GM19324 (cell line): ENCODE results near the gene SNX9.
"Not testable (repeated sequence)": the region's sequence is repeated elsewhere in the genome, so short reads cannot be mapped to it uniquely, and the experiment has no call there.

ENCODE experiments used
- ATAC-seq: cut with Tn5 transposase; IDR thresholded peaks from one replicate; pipeline ENCODE4 v1.9.1; 2021; ENCODE audit warnings: mild to moderate bottlenecking, moderate library complexity; ENCODE audit not compliant: unreplicated experiment, low FRiP score

The SNX9 gene

GRCh38 chr6:157879873-157880254 lies 56.8 kb downstream of the SNX9 start:
- ATAC-seq, result peak; percentile 44

GRCh38 chr6:157880534-157880933 lies 57.5 kb downstream of the SNX9 start:
- ATAC-seq, result no peak

GRCh38 chr6:157881342-157881741 lies 58.3 kb downstream of the SNX9 start:
- no peak for ATAC-seq

GRCh38 chr6:157884756-157885155 lies 61.7 kb downstream of the SNX9 start:
- ATAC-seq, result no peak

- ATAC-seq, result no peak
Measured at GRCh38 chr6:157885211-157885788, 62.3 kb downstream of the SNX9 start.

- ATAC-seq, result no peak
Measured at GRCh38 chr6:157885876-157886275, 62.8 kb downstream of the SNX9 start.

- no peak for ATAC-seq
Measured at GRCh38 chr6:157887892-157888291, 64.8 kb downstream of the SNX9 start.

GRCh38 chr6:157891544-157892362 lies 68.7 kb downstream of the SNX9 start:
- ATAC-seq, result no peak

- ATAC-seq, result no peak
Measured at GRCh38 chr6:157892363-157892877, 69.4 kb downstream of the SNX9 start.

GRCh38 chr6:157893238-157893637 lies 70.2 kb downstream of the SNX9 start:
- ATAC-seq, result no peak

- no peak for ATAC-seq
Measured at GRCh38 chr6:157895585-157895984, 72.5 kb downstream of the SNX9 start.

- no peak for ATAC-seq
Measured at GRCh38 chr6:157896932-157897331, 73.9 kb downstream of the SNX9 start.

GRCh38 chr6:157898169-157898568 lies 75.1 kb downstream of the SNX9 start:
- no peak for ATAC-seq

- no peak for ATAC-seq
Measured at GRCh38 chr6:157898640-157899039, 75.6 kb downstream of the SNX9 start.

GRCh38 chr6:157900262-157900661 lies 77.2 kb downstream of the SNX9 start:
- not testable (repeated sequence) for ATAC-seq

- not testable (repeated sequence) for ATAC-seq
Measured at GRCh38 chr6:157900751-157901150, 77.7 kb downstream of the SNX9 start.

- no peak for ATAC-seq
Measured at GRCh38 chr6:157904999-157905398, 82.0 kb downstream of the SNX9 start.

- no peak for ATAC-seq
Measured at GRCh38 chr6:157905590-157906342, 82.7 kb downstream of the SNX9 start.

GRCh38 chr6:157906537-157907061 lies 83.6 kb downstream of the SNX9 start:
- no peak for ATAC-seq

- no peak for ATAC-seq
Measured at GRCh38 chr6:157907651-157908050, 84.6 kb downstream of the SNX9 start.
